Lower lobe of right lung (tissue), 2 donors: Measurements from ENCODE around the gene KPNA1. TPM values are rescaled to one million over a fixed set of nuclear protein-coding genes. Genes with fewer than 3 reads are reported as not detected.

ENCODE experiments used
- ATAC-seq, 2 donors: fragments of 200-7000 bp; cut with Tn5 transposase; one replicate each; pipeline ENCODE4 v1.9.1; 2020 to 2022; ENCODE audit warnings: mild to moderate bottlenecking in 2 of 2, moderate library complexity in 2 of 2
- DNase-seq: peaks from one replicate; pipeline ENCODE4 v3.0.0-alpha.2; 2020
- H3K27ac ChIP-seq: fragments of 200-600 bp; one replicate; pipeline ENCODE4 v1.8.0; 2022
- H3K27me3 ChIP-seq: fragments of 200-600 bp; one replicate; pipeline ENCODE4 v1.8.0; 2022; ENCODE audit warnings: low read depth
- H3K36me3 ChIP-seq: fragments of 200-600 bp; one replicate; pipeline ENCODE4 v1.8.0; 2022; ENCODE audit warnings: mild to moderate bottlenecking
- H3K4me1 ChIP-seq: fragments of 200-600 bp; one replicate; pipeline ENCODE4 v1.8.0; 2022
- H3K4me3 ChIP-seq: fragments of 200-600 bp; one replicate; pipeline ENCODE4 v1.8.0; 2022; ENCODE audit warnings: mild to moderate bottlenecking
- H3K9me3 ChIP-seq: fragments of 200-600 bp; one replicate; pipeline ENCODE4 v1.8.0; 2022
- CTCF ChIP-seq: fragments of 200-600 bp; IDR thresholded peaks from one replicate; pipeline ENCODE4 v1.8.0; 2022; ENCODE audit warnings: antibody characterized with exemption, mild to moderate bottlenecking
- intact Hi-C: fragments of 100-400 bp; cut with DNase I; formaldehyde crosslinking; loops from one replicate; pipeline ENCODE4 v1.11.0; 2022
- total RNA-seq: library from RNA; stranded (reverse); fragmentation: NEBNext Ultra II Directional; extraction: Animal tissue kit (Norgen Biotek cat#: 25700); gene quantifications from one replicate; pipeline ENCODE4 v1.2.1, GENCODE V29; 2021
- donor health status: DM: no; HTN: yes; CAD: no; lungs with severe emphysema.

The KPNA1 gene
- total RNA-seq, 1 donor from 2014 or later = 54.5 TPM

- Histone ChIP-seq H3K36me3 (peaks cover 98% of the 10 kb centered on the region), H3K4me1 (peaks cover 5% of the 10 kb centered on the region), H3K27ac (no peak overlapping the region), H3K4me3 (no peak overlapping the region), H3K9me3 (no peaks in the 10 kb centered on the region), H3K27me3 (no peaks in the 10 kb centered on the region)
- intact Hi-C loops = no loop called here
- no peak for TF ChIP-seq CTCF
- no peak for ATAC-seq
- DNase-seq = no peak
Measured at GRCh38 chr3:122535964-122536631, 21.4 kb upstream of the KPNA1 start.

DNA sequence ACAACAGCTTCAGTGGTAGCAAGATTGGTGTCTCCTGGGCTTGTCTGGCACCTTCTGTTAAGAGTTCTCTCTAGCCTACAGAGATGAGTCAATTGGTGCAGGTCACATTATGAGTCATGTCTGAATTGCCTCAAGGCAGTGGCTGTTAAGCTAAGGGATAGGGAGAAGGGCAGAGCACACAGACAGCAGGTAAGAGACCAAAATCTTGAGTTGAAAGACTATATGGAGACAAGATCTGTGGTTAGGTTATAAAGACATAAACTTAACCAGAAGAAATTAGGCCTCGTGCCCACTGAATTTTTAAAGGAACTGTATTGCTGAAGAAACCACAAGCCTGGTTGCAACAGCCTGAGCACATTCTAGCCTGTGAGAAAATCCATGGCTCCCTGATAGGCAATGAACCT is 19.2 kb upstream of the KPNA1 start:
- no peak overlapping the region for H3K27ac ChIP-seq
- intact Hi-C loops = no loop called here
- peaks cover 94% of the 10 kb centered on the region for H3K36me3 ChIP-seq
- no peak overlapping the region for H3K4me3 ChIP-seq
- ATAC-seq (peak in 1 of 2 donors; percentile 50), DNase-seq (no peak)
- no peaks in the 10 kb centered on the region for H3K9me3 ChIP-seq
- TF ChIP-seq CTCF = no peak
- H3K27me3 ChIP-seq = no peaks in the 10 kb centered on the region
- H3K4me1 ChIP-seq = peaks cover 5% of the 10 kb centered on the region

DNA sequence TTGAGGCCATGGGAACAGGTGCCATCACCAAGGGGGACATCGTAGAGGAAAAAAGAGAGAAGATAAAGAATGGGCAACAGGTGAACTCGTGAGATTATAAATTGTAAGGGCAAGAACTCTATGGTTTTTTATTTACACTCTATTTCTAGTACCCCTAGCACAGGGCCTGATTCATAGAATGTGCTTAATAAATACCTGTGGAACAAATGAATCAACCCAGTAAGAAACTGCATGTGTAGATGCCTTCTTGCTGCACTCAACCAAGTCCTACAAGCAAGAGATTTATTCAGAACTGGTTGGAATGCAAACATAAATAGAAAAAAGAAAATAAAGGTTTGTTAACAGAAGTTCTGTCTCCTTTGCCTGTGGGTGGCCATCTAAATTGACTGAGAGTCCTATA is 18.7 kb upstream of the KPNA1 start:
- H3K27me3 ChIP-seq = no peaks in the 10 kb centered on the region
- ATAC-seq (no peak), DNase-seq (no peak)
- peaks cover 5% of the 10 kb centered on the region for H3K4me1 ChIP-seq
- no peak overlapping the region for H3K27ac ChIP-seq
- intact Hi-C loops = no loop called here
- TF ChIP-seq CTCF = no peak
- H3K9me3 ChIP-seq = no peaks in the 10 kb centered on the region
- H3K4me3 ChIP-seq = no peak overlapping the region
- peaks cover 95% of the 10 kb centered on the region for H3K36me3 ChIP-seq

DNA sequence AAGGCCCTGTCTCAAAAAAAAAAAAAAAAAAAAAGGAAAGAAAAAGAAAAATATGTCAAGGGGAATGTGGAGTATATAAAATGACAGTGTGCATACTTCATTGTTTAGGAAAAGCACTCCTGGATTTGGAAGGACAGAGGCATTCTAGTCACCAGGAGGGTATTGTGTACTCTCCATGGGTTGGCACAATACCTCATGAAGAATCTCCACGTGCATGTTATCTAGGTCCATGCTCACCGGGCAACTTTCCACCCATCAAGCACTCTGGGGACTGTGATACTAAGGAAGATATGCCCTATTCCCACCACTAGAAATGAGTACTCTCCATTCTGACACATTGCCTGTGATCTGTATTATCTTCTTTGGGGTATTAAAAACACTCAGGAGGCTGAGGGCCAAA is 15.4 kb upstream of the KPNA1 start:
- no peak overlapping the region for H3K27ac ChIP-seq
- peaks cover 82% of the 10 kb centered on the region for H3K36me3 ChIP-seq
- H3K27me3 ChIP-seq = no peaks in the 10 kb centered on the region
- TF ChIP-seq CTCF = no peak
- intact Hi-C loops = no loop called here
- no peaks in the 10 kb centered on the region for H3K9me3 ChIP-seq
- DNase-seq = no peak
- H3K4me1 ChIP-seq = no peaks in the 10 kb centered on the region
- H3K4me3 ChIP-seq = no peak overlapping the region
- no peak for ATAC-seq

- no peak overlapping the region for H3K4me3 ChIP-seq
- intact Hi-C loops = no loop called here
- H3K9me3 ChIP-seq = no peaks in the 10 kb centered on the region
- no peak for TF ChIP-seq CTCF
- no peaks in the 10 kb centered on the region for H3K4me1 ChIP-seq
- DNase-seq (no peak), ATAC-seq (no peak)
- H3K27ac ChIP-seq = no peak overlapping the region
- H3K36me3 ChIP-seq = peaks cover 17% of the 10 kb centered on the region
- H3K27me3 ChIP-seq = no peaks in the 10 kb centered on the region
Measured at GRCh38 chr3:122523317-122523716, 8.6 kb upstream of the KPNA1 start.
